GM12874 (cell line): Measurements from ENCODE around the gene OIP5.

ENCODE experiments used
- CTCF ChIP-seq: IDR thresholded peaks from 2 replicates; pipeline ENCODE4 v1.5.1; 2011; ENCODE audit warnings: low read depth, mild to moderate bottlenecking, control low read depth, low read length, moderate library complexity; ENCODE audit not compliant: insufficient read depth

OIP5 gene

GRCh38 chr15:41291065-41291631 lies 41.2 kb downstream of the OIP5 start:
- TF ChIP-seq CTCF = no peak

GRCh38 chr15:41289953-41290352 lies 42.4 kb downstream of the OIP5 start:
- no peak for TF ChIP-seq CTCF

- no peak for TF ChIP-seq CTCF
These were observed 43.9 kb downstream of the OIP5 start for GRCh38 chr15:41288464-41288863.

GRCh38 chr15:41286665-41287333 lies 45.6 kb downstream of the OIP5 start:
- TF ChIP-seq CTCF = no peak

- no peak for TF ChIP-seq CTCF
These were observed 47.1 kb downstream of the OIP5 start for GRCh38 chr15:41285285-41285684.

GRCh38 chr15:41284427-41285177 lies 47.8 kb downstream of the OIP5 start:
- TF ChIP-seq CTCF = no peak

GRCh38 chr15:41283653-41284426 lies 48.6 kb downstream of the OIP5 start:
- TF ChIP-seq CTCF = no peak
